GM12878 (cell line): Measurements from ENCODE around the gene ARMC2.

Source experiments
- CBX5 ChIP-seq: sonication (generic); IDR thresholded peaks from 2 replicates; pipeline ENCODE4 v1.6.1; 2016; ENCODE audit warnings: low read depth, moderate library complexity, mild to moderate bottlenecking, inconsistent platforms
- CEBPB ChIP-seq, 2 experiments: fragments of 150-350 bp in 1 of 2; IDR thresholded peaks; 2 replicates each; pipeline ENCODE4 v1.6.1; 2012 to 2014; ENCODE audit warnings: low read depth in 2 of 2, low read length in 2 of 2, borderline replicate concordance in 1 of 2, inconsistent platforms in 1 of 2
- ESRRA ChIP-seq: IDR thresholded peaks from 2 replicates; pipeline ENCODE4 v1.6.1; 2012; ENCODE audit warnings: mild to moderate bottlenecking, low read length, improper control_type of control experiment
- EZH2 ChIP-seq: IDR thresholded peaks from 2 replicates; pipeline ENCODE4 v1.6.1; 2012; ENCODE audit warnings: low read depth, mild to moderate bottlenecking, control low read depth, inconsistent platforms, low read length, borderline replicate concordance; ENCODE audit not compliant: control insufficient read depth
- FOXK2 ChIP-seq: fragments of 450-650 bp; IDR thresholded peaks from 2 replicates; pipeline ENCODE4 v1.6.1; 2017; ENCODE audit warnings: mild to moderate bottlenecking, moderate library complexity
- MXI1 ChIP-seq: fragments of 150-350 bp; IDR thresholded peaks from 2 replicates; pipeline ENCODE4 v1.6.1; 2011; ENCODE audit warnings: low read depth, mild to moderate bottlenecking, inconsistent platforms, low read length, improper control_type of control experiment
- NBN ChIP-seq: fragments of 450-650 bp; IDR thresholded peaks from 2 replicates; pipeline ENCODE4 v1.6.1; 2016
- NFYB ChIP-seq: IDR thresholded peaks from 2 replicates; pipeline ENCODE4 v1.6.1; 2011; ENCODE audit warnings: low read depth, mild to moderate bottlenecking, low read length, improper control_type of control experiment, moderate library complexity; ENCODE audit not compliant: insufficient read depth
- POLR2A ChIP-seq: IDR thresholded peaks from 2 replicates; pipeline ENCODE4 v1.6.1; 2011; ENCODE audit warnings: low read depth, mild to moderate bottlenecking, low read length
- YBX1 ChIP-seq: fragments of 450-650 bp; IDR thresholded peaks from 2 replicates; pipeline ENCODE4 v1.6.1; 2016; ENCODE audit warnings: antibody characterized with exemption
- ZNF384 ChIP-seq: IDR thresholded peaks from 2 replicates; pipeline ENCODE4 v1.6.1; 2012; ENCODE audit warnings: low read depth, mild to moderate bottlenecking, low read length, improper control_type of control experiment, borderline replicate concordance
- TF ChIP-seq, protein P1 (sequence below): IDR thresholded peaks from 2 replicates; pipeline ENCODE4 v1.6.1; 2011; ENCODE audit warnings: mild to moderate bottlenecking, low read depth, low read length, moderate library complexity; ENCODE audit not compliant: insufficient replicate concordance
- TF ChIP-seq, protein P2 (sequence below), 3 experiments: IDR thresholded peaks in 2 of 3; conservative IDR thresholded peaks in 1 of 3; 2 replicates each; pipeline ENCODE4 v1.5.1; 2011; ENCODE audit warnings: low read depth in 3 of 3, low read length in 3 of 3, mild to moderate bottlenecking in 3 of 3, control low read depth in 2 of 3, moderate library complexity in 2 of 3, inconsistent platforms in 1 of 3, mixed read lengths in 1 of 3; ENCODE audit not compliant: control insufficient read depth in 2 of 3, insufficient read depth in 1 of 3; ENCODE audit errors: extremely low read depth in 1 of 3
- TF ChIP-seq, protein P3 (sequence below): fragments of 450-650 bp; IDR thresholded peaks from 2 replicates; pipeline ENCODE4 v1.6.1; 2017; ENCODE audit warnings: mild to moderate bottlenecking, low read depth, inconsistent platforms; ENCODE audit not compliant: poor library complexity, severe bottlenecking

DNA sequence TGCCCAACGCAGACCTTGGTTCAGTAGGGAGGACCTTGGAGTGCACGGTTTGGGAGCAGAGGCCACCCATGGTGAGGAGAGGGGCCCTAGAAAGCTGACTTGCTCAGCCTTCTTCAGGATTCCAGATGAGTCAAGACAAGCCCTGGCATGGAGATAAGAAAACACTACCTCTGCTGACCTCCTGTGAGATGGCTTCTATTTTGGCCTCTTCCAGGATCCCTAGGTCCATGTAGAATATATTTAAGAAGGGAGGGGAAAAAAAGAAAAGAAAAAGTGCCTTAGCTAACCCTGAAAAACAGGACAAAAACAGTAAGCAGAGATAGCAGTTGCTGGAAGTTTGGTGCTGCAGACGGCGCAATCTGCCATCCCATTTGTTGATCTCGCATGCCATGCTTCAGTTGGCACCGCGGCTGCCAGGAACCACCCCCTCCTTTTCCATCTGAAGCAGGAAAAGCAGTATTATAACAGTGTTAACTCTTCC is 100.0 kb downstream of the ARMC2 start:
- TF ChIP-seq ESRRA (no peak), NFYB (no peak), NBN (no peak), CEBPB (IDR thresholded peaks at IDR 0.05; ENCODE audit: borderline replicate concordance in 1 of 2, low read depth in 2 of 2, low read length in 2 of 2) (no peak), POLR2A (no peak), EZH2 (no peak), FOXK2 (no peak), MXI1 (no peak), CBX5 (no peak), ZNF384 (no peak), YBX1 (no peak)
- TF ChIP-seq, protein P1, sequence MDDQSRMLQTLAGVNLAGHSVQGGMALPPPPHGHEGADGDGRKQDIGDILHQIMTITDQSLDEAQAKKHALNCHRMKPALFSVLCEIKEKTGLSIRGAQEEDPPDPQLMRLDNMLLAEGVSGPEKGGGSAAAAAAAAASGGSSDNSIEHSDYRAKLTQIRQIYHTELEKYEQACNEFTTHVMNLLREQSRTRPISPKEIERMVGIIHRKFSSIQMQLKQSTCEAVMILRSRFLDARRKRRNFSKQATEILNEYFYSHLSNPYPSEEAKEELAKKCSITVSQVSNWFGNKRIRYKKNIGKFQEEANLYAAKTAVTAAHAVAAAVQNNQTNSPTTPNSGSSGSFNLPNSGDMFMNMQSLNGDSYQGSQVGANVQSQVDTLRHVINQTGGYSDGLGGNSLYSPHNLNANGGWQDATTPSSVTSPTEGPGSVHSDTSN, result no peak
- TF ChIP-seq, protein P2, sequence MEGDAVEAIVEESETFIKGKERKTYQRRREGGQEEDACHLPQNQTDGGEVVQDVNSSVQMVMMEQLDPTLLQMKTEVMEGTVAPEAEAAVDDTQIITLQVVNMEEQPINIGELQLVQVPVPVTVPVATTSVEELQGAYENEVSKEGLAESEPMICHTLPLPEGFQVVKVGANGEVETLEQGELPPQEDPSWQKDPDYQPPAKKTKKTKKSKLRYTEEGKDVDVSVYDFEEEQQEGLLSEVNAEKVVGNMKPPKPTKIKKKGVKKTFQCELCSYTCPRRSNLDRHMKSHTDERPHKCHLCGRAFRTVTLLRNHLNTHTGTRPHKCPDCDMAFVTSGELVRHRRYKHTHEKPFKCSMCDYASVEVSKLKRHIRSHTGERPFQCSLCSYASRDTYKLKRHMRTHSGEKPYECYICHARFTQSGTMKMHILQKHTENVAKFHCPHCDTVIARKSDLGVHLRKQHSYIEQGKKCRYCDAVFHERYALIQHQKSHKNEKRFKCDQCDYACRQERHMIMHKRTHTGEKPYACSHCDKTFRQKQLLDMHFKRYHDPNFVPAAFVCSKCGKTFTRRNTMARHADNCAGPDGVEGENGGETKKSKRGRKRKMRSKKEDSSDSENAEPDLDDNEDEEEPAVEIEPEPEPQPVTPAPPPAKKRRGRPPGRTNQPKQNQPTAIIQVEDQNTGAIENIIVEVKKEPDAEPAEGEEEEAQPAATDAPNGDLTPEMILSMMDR (IDR thresholded peaks at IDR 0.05 in 2 of 3, conservative IDR thresholded peaks at IDR 0.05 in 1 of 3; ENCODE audit: control insufficient read depth in 2 of 3, extremely low read depth in 1 of 3, insufficient read depth in 1 of 3, low read depth in 3 of 3, low read length in 3 of 3), result no peak
- TF ChIP-seq, protein P3, sequence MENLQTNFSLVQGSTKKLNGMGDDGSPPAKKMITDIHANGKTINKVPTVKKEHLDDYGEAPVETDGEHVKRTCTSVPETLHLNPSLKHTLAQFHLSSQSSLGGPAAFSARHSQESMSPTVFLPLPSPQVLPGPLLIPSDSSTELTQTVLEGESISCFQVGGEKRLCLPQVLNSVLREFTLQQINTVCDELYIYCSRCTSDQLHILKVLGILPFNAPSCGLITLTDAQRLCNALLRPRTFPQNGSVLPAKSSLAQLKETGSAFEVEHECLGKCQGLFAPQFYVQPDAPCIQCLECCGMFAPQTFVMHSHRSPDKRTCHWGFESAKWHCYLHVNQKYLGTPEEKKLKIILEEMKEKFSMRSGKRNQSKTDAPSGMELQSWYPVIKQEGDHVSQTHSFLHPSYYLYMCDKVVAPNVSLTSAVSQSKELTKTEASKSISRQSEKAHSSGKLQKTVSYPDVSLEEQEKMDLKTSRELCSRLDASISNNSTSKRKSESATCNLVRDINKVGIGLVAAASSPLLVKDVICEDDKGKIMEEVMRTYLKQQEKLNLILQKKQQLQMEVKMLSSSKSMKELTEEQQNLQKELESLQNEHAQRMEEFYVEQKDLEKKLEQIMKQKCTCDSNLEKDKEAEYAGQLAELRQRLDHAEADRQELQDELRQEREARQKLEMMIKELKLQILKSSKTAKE, result no peak
